Body of pancreas (tissue), 4 donors: ENCODE data around the gene CCDC148. TPM values are rescaled to one million over a fixed set of nuclear protein-coding genes. Genes with fewer than 3 reads are reported as not detected.

Source experiments
- ATAC-seq: fragments of 150-250 bp; one replicate; pipeline ENCODE4 v1.9.1; 2016
- DNase-seq, 4 donors: peaks; one replicate each; pipeline ENCODE4 v3.0.0-alpha.2; 2019
- H3K27ac ChIP-seq, 4 donors: fragments of 200-600 bp; sonication (generic); 1 replicate in 3 of 4; 2 replicates in 1 of 4; pipeline versions ENCODE4 v1.5.1 to v1.6.1; 2016 to 2019; ENCODE audit warnings: mild to moderate bottlenecking in 1 of 4, mixed read lengths in 1 of 4, moderate library complexity in 1 of 4
- H3K27me3 ChIP-seq, 2 donors: fragments of 200-600 bp; sonication (generic); one replicate each; pipeline ENCODE4 v1.6.0; 2016; ENCODE audit warnings: mild to moderate bottlenecking in 1 of 2
- H3K36me3 ChIP-seq, 2 donors: fragments of 200-600 bp; sonication (generic); replicated peaks in 1 of 2; 2 replicates each; pipeline ENCODE4 v1.5.1; 2016; ENCODE audit warnings: low read depth in 2 of 2; ENCODE audit not compliant: insufficient read depth in 1 of 2
- H3K4me1 ChIP-seq: fragments of 200-600 bp; sonication (generic); one replicate; pipeline ENCODE4 v1.6.0; 2016
- H3K4me3 ChIP-seq, 2 donors: fragments of 200-600 bp; sonication (generic); 1 replicate in 1 of 2; 2 replicates in 1 of 2; pipeline ENCODE4 v1.5.1; 2016 to 2019
- H3K9me3 ChIP-seq, 3 donors: fragments of 200-600 bp; sonication (generic); 1 replicate in 2 of 3; 2 replicates in 1 of 3; pipeline ENCODE4 v1.5.1; 2016
- CTCF ChIP-seq, 7 experiments: fragments of 450-650 bp in 4 of 7; fragments of 200-600 bp in 3 of 7; sonication (generic) in 3 of 7; IDR thresholded peaks; one replicate each; pipeline ENCODE4 v1.5.1; 2016 to 2019; ENCODE audit warnings: antibody characterized with exemption in 7 of 7
- POLR2A ChIP-seq, 3 donors: fragments of 450-650 bp; IDR thresholded peaks; one replicate each; pipeline ENCODE4 v1.6.1; 2016; ENCODE audit warnings: antibody characterized with exemption in 3 of 3, mild to moderate bottlenecking in 2 of 3
- WGBS, 2 donors: methylation state at CpG; one replicate each; pipeline ENCODE4 v1.1.5; 2017; 5-methylcytosine and 5-hydroxymethylcytosine counted together
- intact Hi-C: fragments of 100-400 bp; cut with DNase I; formaldehyde crosslinking; loops from one replicate; pipeline ENCODE4 v1.15.1; 2023
- total RNA-seq, 2 donors: library from RNA; depleted of rRNA; stranded (reverse); fragments of >200 nt; gene quantifications; one replicate each; pipeline ENCODE4 v1.1.0, GENCODE V29; 2016

The CCDC148 gene
- total RNA-seq, 2 donors from 2014 or later: 0.66 to 0.78 TPM

- peak overlapping the region; percentile 11 to 65 (median 48) for H3K27ac ChIP-seq
- no peaks in the 10 kb centered on the region for H3K9me3 ChIP-seq
- ATAC-seq (peak; percentile 91), DNase-seq (no peak)
- TF ChIP-seq CTCF (IDR thresholded peaks at IDR 0.05) (no peak), POLR2A (IDR thresholded peaks at IDR 0.05) (no peak)
- WGBS, 2 donors: 20 to 22% methylated on average over 1 of the region's 1 CpG
- no peaks in the 10 kb centered on the region for H3K27me3 ChIP-seq
- no peak overlapping the region for H3K4me3 ChIP-seq
- peaks cover 42% of the 10 kb centered on the region for H3K4me1 ChIP-seq
- intact Hi-C loops: no loop called here
- H3K36me3 ChIP-seq: no peaks in the 10 kb centered on the region
Observed at GRCh38 chr2:158497486-158497885, 40.9 kb upstream of the CCDC148 start.

- Histone ChIP-seq H3K9me3 (no peaks in the 10 kb centered on the region), H3K27me3 (no peaks in the 10 kb centered on the region), H3K4me1 (peaks cover 42% of the 10 kb centered on the region), H3K4me3 (no peak overlapping the region), H3K27ac (peak overlapping the region; percentile 11 to 65 (median 48)), H3K36me3 (no peaks in the 10 kb centered on the region)
- 36 to 40% methylated on average over 3 of the region's 3 CpGs for WGBS, 2 donors
- no peak for TF ChIP-seq POLR2A (IDR thresholded peaks at IDR 0.05)
- TF ChIP-seq CTCF (IDR thresholded peaks at IDR 0.05): no peak
- ATAC-seq (no peak), DNase-seq (no peak)
- intact Hi-C loops: no loop called here
Observed at GRCh38 chr2:158496986-158497385, 40.4 kb upstream of the CCDC148 start.

GRCh38 chr2:158495175-158495574 is 38.6 kb upstream of the CCDC148 start:
- TF ChIP-seq POLR2A (IDR thresholded peaks at IDR 0.05) (no peak), CTCF (IDR thresholded peaks at IDR 0.05) (no peak)
- no peak for DNase-seq
- intact Hi-C loops: no loop called here
- no peak overlapping the region for H3K4me3 ChIP-seq
- no peaks in the 10 kb centered on the region for H3K9me3 ChIP-seq
- 94 to 98% methylated on average over 5 of the region's 5 CpGs for WGBS, 2 donors
- no peak for ATAC-seq
- no peak overlapping the region for H3K27ac ChIP-seq
- no peaks in the 10 kb centered on the region for H3K27me3 ChIP-seq
- H3K36me3 ChIP-seq: no peaks in the 10 kb centered on the region
- H3K4me1 ChIP-seq: peaks cover 27% of the 10 kb centered on the region

GRCh38 chr2:158493458-158493857 is 36.9 kb upstream of the CCDC148 start:
- 40 to 84% methylated on average over 2 of the region's 2 CpGs for WGBS, 2 donors
- no peak overlapping the region for H3K4me3 ChIP-seq
- H3K36me3 ChIP-seq: no peaks in the 10 kb centered on the region
- H3K27ac ChIP-seq: no peak overlapping the region
- TF ChIP-seq CTCF (IDR thresholded peaks at IDR 0.05) (no peak), POLR2A (IDR thresholded peaks at IDR 0.05) (no peak)
- H3K4me1 ChIP-seq: peaks cover 24% of the 10 kb centered on the region
- intact Hi-C loops: no loop called here
- DNase-seq (no peak), ATAC-seq (no peak)
- H3K27me3 ChIP-seq: no peaks in the 10 kb centered on the region
- H3K9me3 ChIP-seq: no peaks in the 10 kb centered on the region

- 89 to 96% methylated on average over 4 of the region's 4 CpGs for WGBS, 2 donors
- Histone ChIP-seq H3K9me3 (no peaks in the 10 kb centered on the region), H3K4me1 (peaks cover 4% of the 10 kb centered on the region), H3K27ac (no peak overlapping the region), H3K36me3 (no peaks in the 10 kb centered on the region), H3K27me3 (no peaks in the 10 kb centered on the region), H3K4me3 (no peak overlapping the region)
- DNase-seq: no peak
- intact Hi-C loops: no loop called here
- no peak for ATAC-seq
- no peak for TF ChIP-seq CTCF (IDR thresholded peaks at IDR 0.05)
- TF ChIP-seq POLR2A (IDR thresholded peaks at IDR 0.05): no peak
Observed at GRCh38 chr2:158491072-158491471, 34.5 kb upstream of the CCDC148 start.
